ENCODE results near the gene CHST1.

- TF ChIP-seq CTCF (conservative IDR thresholded peaks at IDR 0.05; ENCODE audit: low read length) = no peak
- TF ChIP-seq EZH2phosphoT487 (IDR thresholded peaks at IDR 0.05; ENCODE audit: borderline replicate concordance, low read depth, low read length) = no peak
Measured at GRCh38 chr11:45635907-45636306, 29.5 kb downstream of the CHST1 start.

All from OCI-LY7 (cell line).